ENCODE data around the gene SORD. TPM values are rescaled to one million over a fixed set of nuclear protein-coding genes. Genes with fewer than 3 reads are reported as not detected.
A peak's percentile ranks its signal among the peaks of the same experiment; 100 is the strongest.

SORD gene
- total and polyA plus RNA-seq, 7 donors: 3.3 to 26.9 (median 10.0) TPM

GRCh38 chr15:45111390-45112142, 88.6 kb downstream of the SORD start:
- peaks cover 48 to 76% (median 61%) of the 10 kb centered on the region in 3 donors for H3K27me3 ChIP-seq
- TF ChIP-seq POLR2A (IDR thresholded peaks at IDR 0.05) (no peak), CTCF (IDR thresholded peaks at IDR 0.05) (no peak), POLR2AphosphoS5 (IDR thresholded peaks at IDR 0.05) (no peak), EP300 (IDR thresholded peaks at IDR 0.05) (no peak)
- H3K36me3 ChIP-seq: no peaks in the 10 kb centered on the region
- H3K4me1 ChIP-seq: peaks cover 0 to 34% (median 21%) of the 10 kb centered on the region in 4 donors
- intact Hi-C loops (cut with DNase I): no loop called here
- WGBS, 2 donors: 10 to 29% methylated on average over 71 of the region's 71 CpGs
- H3K4me3 ChIP-seq: no peak overlapping the region
- H3K27ac ChIP-seq: no peak overlapping the region
- no peaks in the 10 kb centered on the region for H3K9me3 ChIP-seq
- DNase-seq: no peak

- peaks cover 52 to 82% (median 67%) of the 10 kb centered on the region in 3 donors for H3K27me3 ChIP-seq
- H3K27ac ChIP-seq: no peak overlapping the region
- H3K4me3 ChIP-seq: peak overlapping the region in 1 of 4 donors; percentile 1
- no peak for TF ChIP-seq CTCF (IDR thresholded peaks at IDR 0.05)
- TF ChIP-seq EP300 (IDR thresholded peaks at IDR 0.05): no peak
- TF ChIP-seq POLR2A (IDR thresholded peaks at IDR 0.05): no peak
- TF ChIP-seq POLR2AphosphoS5 (IDR thresholded peaks at IDR 0.05): no peak
- WGBS, 2 donors: 8 to 16% methylated on average over 13 of the region's 13 CpGs
- peaks cover 0 to 40% (median 27%) of the 10 kb centered on the region in 4 donors for H3K4me1 ChIP-seq
- DNase-seq: no peak
- intact Hi-C loops (cut with DNase I): no loop called here
- no peaks in the 10 kb centered on the region for H3K9me3 ChIP-seq
- no peaks in the 10 kb centered on the region for H3K36me3 ChIP-seq
Measured at GRCh38 chr15:45112143-45112590, 89.2 kb downstream of the SORD start.

GRCh38 chr15:45112591-45113379, 89.8 kb downstream of the SORD start:
- DNase-seq: no peak
- Histone ChIP-seq H3K4me3 (peak overlapping the region in 1 of 4 donors; percentile 1), H3K4me1 (peaks cover 0 to 47% (median 32%) of the 10 kb centered on the region in 4 donors), H3K27ac (no peak overlapping the region), H3K27me3 (peaks cover 58 to 88% (median 73%) of the 10 kb centered on the region in 3 donors), H3K9me3 (no peaks in the 10 kb centered on the region), H3K36me3 (no peaks in the 10 kb centered on the region)
- no peak for TF ChIP-seq CTCF (IDR thresholded peaks at IDR 0.05)
- no peak for TF ChIP-seq EP300 (IDR thresholded peaks at IDR 0.05)
- no peak for TF ChIP-seq POLR2AphosphoS5 (IDR thresholded peaks at IDR 0.05)
- no peak for TF ChIP-seq POLR2A (IDR thresholded peaks at IDR 0.05)
- 3% methylated on average over 58 of the region's 58 CpGs for WGBS, 2 donors
- intact Hi-C loops (cut with DNase I): no loop called here

GRCh38 chr15:45113380-45113990, 90.5 kb downstream of the SORD start:
- no peaks in the 10 kb centered on the region for H3K36me3 ChIP-seq
- peaks cover 0 to 48% (median 34%) of the 10 kb centered on the region in 4 donors for H3K4me1 ChIP-seq
- no peak for DNase-seq
- intact Hi-C loops (cut with DNase I): no loop called here
- TF ChIP-seq POLR2A (IDR thresholded peaks at IDR 0.05) (no peak), EP300 (IDR thresholded peaks at IDR 0.05) (no peak), CTCF (IDR thresholded peaks at IDR 0.05) (no peak), POLR2AphosphoS5 (IDR thresholded peaks at IDR 0.05) (no peak)
- no peak overlapping the region for H3K4me3 ChIP-seq
- H3K27me3 ChIP-seq: peaks cover 58 to 92% (median 75%) of the 10 kb centered on the region in 3 donors
- WGBS, 2 donors: 9 to 13% methylated on average over 14 of the region's 14 CpGs
- no peak overlapping the region for H3K27ac ChIP-seq
- no peaks in the 10 kb centered on the region for H3K9me3 ChIP-seq
